K562 (cell line): ENCODE results near the gene CMTM4. TPM values are rescaled to one million over a fixed set of nuclear protein-coding genes. Genes with fewer than 3 reads are reported as not detected.

Experiments
- BDP1 ChIP-seq: IDR thresholded peaks from 3 replicates; pipeline ENCODE4 v1.6.1; 2011; ENCODE audit not compliant: insufficient read length, insufficient read depth
- CEBPB ChIP-seq: fragments of 450-650 bp; IDR thresholded peaks from 2 replicates; pipeline ENCODE4 v1.6.1; 2016; ENCODE audit warnings: missing genetic modification characterization, missing compliant biosample characterization
- DIDO1 ChIP-seq: fragments of 450-650 bp; IDR thresholded peaks from 2 replicates; pipeline ENCODE4 v1.6.1; 2016; ENCODE audit warnings: low read depth, missing biosample characterization, missing genetic modification characterization
- ILF3 ChIP-seq: fragments of 450-650 bp; IDR thresholded peaks from 2 replicates; pipeline ENCODE4 v1.6.1; 2018; ENCODE audit warnings: antibody characterized with exemption, mild to moderate bottlenecking, moderate library complexity, borderline replicate concordance
- MAFK ChIP-seq: IDR thresholded peaks from 2 replicates; pipeline ENCODE4 v1.6.1; 2011; ENCODE audit warnings: low read length, improper control_type of control experiment
- PML ChIP-seq: IDR thresholded peaks from 2 replicates; pipeline ENCODE4 v1.6.1; 2012; ENCODE audit warnings: low read length, inconsistent platforms
- RFX1 ChIP-seq: fragments of 450-650 bp; IDR thresholded peaks from 2 replicates; pipeline ENCODE4 v1.6.1; 2016; ENCODE audit warnings: mild to moderate bottlenecking, moderate library complexity
- SMARCA4 ChIP-seq: fragments of 450-650 bp; IDR thresholded peaks from 2 replicates; pipeline ENCODE4 v1.6.1; 2016
- SRSF7 ChIP-seq: fragments of 200-400 bp; formaldehyde crosslinking; optimal IDR thresholded peaks from 2 replicates; pipeline ENCODE3; 2017; ENCODE audit warnings: mild to moderate bottlenecking, low read depth, low read length
- ZBTB1 ChIP-seq: sonication (generic); formaldehyde crosslinking; IDR thresholded peaks from 2 replicates; pipeline ENCODE4 v1.8.1; 2023; ENCODE audit warnings: missing genetic modification reagents, low read depth, mild to moderate bottlenecking, borderline replicate concordance
- ZEB2 ChIP-seq: fragments of 450-650 bp; IDR thresholded peaks from 2 replicates; pipeline ENCODE4 v1.6.1; 2016
- ZNF561 ChIP-seq: fragments of 450-650 bp; formaldehyde crosslinking; conservative IDR thresholded peaks from 2 replicates; pipeline ENCODE4 v1.4.0; 2020; ENCODE audit warnings: mild to moderate bottlenecking, moderate library complexity
- ZNF699 ChIP-seq: fragments of 250-450 bp; sonication (Bioruptor Pico); IDR thresholded peaks from 2 replicates; pipeline ENCODE4 v1.8.0; 2021; ENCODE audit warnings: mild to moderate bottlenecking, moderate library complexity; ENCODE audit not compliant: insufficient replicate concordance
- polyA plus RNA-seq, 8 experiments: library from polyadenylated mRNA; depleted of rRNA in 4 of 8; stranded (reverse) in 5 of 8; unstranded in 3 of 8; fragments of >200 nt; fragmentation: Nextera tagmentation in 2 of 8; fragmentation: Illumina TruSeq in 1 of 8; extraction: Ambion mirVana in 2 of 8; extraction: Trizol in 1 of 8; gene quantifications; 2 replicates each; pipeline versions ENCODE4 v1.2.1 to v1.2.3, GENCODE V29; 2011 to 2014; ENCODE audit warnings: inconsistent platforms in 1 of 8, missing spikeins in 1 of 8
- total RNA-seq, 7 experiments: library from RNA; depleted of rRNA in 6 of 7; stranded (reverse); fragments of >200 nt in 6 of 7; fragmentation: Illumina TruSeq in 2 of 7; extraction: Trizol in 2 of 7; gene quantifications; 2 replicates each; pipeline versions ENCODE4 v1.2.1 to v1.2.3, GENCODE V29; 2011 to 2021; ENCODE audit warnings: low replicate concordance in 1 of 7
- TF ChIP-seq, protein P1 (sequence below): fragments of 200-800 bp; sonication (Bioruptor generic); IDR thresholded peaks from 2 replicates; pipeline ENCODE4 v1.6.1; 2016; ENCODE audit warnings: missing genetic modification characterization, missing compliant biosample characterization
- TF ChIP-seq, protein P2 (sequence below): fragments of 250-450 bp; sonication (Bioruptor Pico); IDR thresholded peaks from 2 replicates; pipeline ENCODE4 v1.5.0; 2021; ENCODE audit warnings: mild to moderate bottlenecking, borderline replicate concordance
- TF ChIP-seq, protein P3 (sequence below): fragments of 150-350 bp; IDR thresholded peaks from 2 replicates; pipeline ENCODE4 v1.6.1; 2014; ENCODE audit warnings: low read depth, mild to moderate bottlenecking, low read length, borderline replicate concordance
- TF ChIP-seq, protein P4 (sequence below): fragments of 250-450 bp; sonication (Bioruptor Pico); IDR thresholded peaks from 2 replicates; pipeline ENCODE4 v1.6.1; 2021; ENCODE audit warnings: mild to moderate bottlenecking

Gene CMTM4
- total and polyA plus RNA-seq, 9 of the 15 experiments (the other 6 are each of a cell fraction or from before 2014, with no cell fraction given) = 2.0 to 21.3 (median 12.5) TPM

DNA sequence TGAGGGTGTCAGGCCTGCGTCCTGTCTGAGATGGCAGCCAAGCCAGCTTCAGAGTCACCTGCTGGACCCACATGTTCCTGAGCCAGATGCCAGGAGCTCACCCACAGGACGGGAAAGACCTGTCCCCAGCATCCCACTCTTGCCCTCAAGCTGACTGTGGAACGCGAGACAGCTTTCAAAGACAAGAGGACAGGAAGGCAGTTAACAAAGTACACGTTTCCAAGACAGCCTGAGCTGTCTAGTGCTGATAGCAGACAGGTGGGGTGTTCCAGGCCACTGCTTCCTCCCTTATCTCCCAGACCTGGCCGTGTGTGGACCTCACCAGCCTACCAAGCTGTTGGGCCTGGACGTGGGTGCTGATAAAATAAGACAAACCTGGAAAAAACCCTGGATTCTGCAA lies 78.8 kb downstream of the CMTM4 start (continued):
- TF ChIP-seq, protein P1, sequence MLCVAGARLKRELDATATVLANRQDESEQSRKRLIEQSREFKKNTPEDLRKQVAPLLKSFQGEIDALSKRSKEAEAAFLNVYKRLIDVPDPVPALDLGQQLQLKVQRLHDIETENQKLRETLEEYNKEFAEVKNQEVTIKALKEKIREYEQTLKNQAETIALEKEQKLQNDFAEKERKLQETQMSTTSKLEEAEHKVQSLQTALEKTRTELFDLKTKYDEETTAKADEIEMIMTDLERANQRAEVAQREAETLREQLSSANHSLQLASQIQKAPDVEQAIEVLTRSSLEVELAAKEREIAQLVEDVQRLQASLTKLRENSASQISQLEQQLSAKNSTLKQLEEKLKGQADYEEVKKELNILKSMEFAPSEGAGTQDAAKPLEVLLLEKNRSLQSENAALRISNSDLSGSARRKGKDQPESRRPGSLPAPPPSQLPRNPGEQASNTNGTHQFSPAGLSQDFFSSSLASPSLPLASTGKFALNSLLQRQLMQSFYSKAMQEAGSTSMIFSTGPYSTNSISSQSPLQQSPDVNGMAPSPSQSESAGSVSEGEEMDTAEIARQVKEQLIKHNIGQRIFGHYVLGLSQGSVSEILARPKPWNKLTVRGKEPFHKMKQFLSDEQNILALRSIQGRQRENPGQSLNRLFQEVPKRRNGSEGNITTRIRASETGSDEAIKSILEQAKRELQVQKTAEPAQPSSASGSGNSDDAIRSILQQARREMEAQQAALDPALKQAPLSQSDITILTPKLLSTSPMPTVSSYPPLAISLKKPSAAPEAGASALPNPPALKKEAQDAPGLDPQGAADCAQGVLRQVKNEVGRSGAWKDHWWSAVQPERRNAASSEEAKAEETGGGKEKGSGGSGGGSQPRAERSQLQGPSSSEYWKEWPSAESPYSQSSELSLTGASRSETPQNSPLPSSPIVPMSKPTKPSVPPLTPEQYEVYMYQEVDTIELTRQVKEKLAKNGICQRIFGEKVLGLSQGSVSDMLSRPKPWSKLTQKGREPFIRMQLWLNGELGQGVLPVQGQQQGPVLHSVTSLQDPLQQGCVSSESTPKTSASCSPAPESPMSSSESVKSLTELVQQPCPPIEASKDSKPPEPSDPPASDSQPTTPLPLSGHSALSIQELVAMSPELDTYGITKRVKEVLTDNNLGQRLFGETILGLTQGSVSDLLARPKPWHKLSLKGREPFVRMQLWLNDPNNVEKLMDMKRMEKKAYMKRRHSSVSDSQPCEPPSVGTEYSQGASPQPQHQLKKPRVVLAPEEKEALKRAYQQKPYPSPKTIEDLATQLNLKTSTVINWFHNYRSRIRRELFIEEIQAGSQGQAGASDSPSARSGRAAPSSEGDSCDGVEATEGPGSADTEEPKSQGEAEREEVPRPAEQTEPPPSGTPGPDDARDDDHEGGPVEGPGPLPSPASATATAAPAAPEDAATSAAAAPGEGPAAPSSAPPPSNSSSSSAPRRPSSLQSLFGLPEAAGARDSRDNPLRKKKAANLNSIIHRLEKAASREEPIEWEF = no peak
- TF ChIP-seq BDP1 = no peak
- TF ChIP-seq SRSF7 = no peak
- peak; percentile 82 for TF ChIP-seq SMARCA4
- no peak for TF ChIP-seq CEBPB (tag)
- TF ChIP-seq ZNF561 (CRISPR knock-in tag) = no peak
- TF ChIP-seq, protein P2, sequence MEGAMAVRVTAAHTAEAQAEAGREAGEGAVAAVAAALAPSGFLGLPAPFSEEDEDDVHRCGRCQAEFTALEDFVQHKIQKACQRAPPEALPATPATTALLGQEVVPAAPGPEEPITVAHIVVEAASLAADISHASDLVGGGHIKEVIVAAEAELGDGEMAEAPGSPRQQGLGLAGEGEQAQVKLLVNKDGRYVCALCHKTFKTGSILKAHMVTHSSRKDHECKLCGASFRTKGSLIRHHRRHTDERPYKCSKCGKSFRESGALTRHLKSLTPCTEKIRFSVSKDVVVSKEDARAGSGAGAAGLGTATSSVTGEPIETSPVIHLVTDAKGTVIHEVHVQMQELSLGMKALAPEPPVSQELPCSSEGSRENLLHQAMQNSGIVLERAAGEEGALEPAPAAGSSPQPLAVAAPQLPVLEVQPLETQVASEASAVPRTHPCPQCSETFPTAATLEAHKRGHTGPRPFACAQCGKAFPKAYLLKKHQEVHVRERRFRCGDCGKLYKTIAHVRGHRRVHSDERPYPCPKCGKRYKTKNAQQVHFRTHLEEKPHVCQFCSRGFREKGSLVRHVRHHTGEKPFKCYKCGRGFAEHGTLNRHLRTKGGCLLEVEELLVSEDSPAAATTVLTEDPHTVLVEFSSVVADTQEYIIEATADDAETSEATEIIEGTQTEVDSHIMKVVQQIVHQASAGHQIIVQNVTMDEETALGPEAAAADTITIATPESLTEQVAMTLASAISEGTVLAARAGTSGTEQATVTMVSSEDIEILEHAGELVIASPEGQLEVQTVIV (CRISPR knock-in tag) = no peak
- no peak for TF ChIP-seq RFX1
- TF ChIP-seq ZNF699 = no peak
- no peak for TF ChIP-seq ILF3
- TF ChIP-seq ZBTB1 (CRISPR knock-in tag) = no peak
- TF ChIP-seq, protein P3, sequence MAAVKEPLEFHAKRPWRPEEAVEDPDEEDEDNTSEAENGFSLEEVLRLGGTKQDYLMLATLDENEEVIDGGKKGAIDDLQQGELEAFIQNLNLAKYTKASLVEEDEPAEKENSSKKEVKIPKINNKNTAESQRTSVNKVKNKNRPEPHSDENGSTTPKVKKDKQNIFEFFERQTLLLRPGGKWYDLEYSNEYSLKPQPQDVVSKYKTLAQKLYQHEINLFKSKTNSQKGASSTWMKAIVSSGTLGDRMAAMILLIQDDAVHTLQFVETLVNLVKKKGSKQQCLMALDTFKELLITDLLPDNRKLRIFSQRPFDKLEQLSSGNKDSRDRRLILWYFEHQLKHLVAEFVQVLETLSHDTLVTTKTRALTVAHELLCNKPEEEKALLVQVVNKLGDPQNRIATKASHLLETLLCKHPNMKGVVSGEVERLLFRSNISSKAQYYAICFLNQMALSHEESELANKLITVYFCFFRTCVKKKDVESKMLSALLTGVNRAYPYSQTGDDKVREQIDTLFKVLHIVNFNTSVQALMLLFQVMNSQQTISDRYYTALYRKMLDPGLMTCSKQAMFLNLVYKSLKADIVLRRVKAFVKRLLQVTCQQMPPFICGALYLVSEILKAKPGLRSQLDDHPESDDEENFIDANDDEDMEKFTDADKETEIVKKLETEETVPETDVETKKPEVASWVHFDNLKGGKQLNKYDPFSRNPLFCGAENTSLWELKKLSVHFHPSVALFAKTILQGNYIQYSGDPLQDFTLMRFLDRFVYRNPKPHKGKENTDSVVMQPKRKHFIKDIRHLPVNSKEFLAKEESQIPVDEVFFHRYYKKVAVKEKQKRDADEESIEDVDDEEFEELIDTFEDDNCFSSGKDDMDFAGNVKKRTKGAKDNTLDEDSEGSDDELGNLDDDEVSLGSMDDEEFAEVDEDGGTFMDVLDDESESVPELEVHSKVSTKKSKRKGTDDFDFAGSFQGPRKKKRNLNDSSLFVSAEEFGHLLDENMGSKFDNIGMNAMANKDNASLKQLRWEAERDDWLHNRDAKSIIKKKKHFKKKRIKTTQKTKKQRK = no peak
- no peak for TF ChIP-seq MAFK
- TF ChIP-seq, protein P4, sequence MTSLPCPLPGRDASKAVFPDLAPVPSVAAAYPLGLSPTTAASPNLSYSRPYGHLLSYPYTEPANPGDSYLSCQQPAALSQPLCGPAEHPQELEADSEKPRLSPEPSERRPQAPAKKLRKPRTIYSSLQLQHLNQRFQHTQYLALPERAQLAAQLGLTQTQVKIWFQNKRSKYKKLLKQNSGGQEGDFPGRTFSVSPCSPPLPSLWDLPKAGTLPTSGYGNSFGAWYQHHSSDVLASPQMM (CRISPR knock-in tag) = no peak
- no peak for TF ChIP-seq DIDO1 (tag)
- TF ChIP-seq ZEB2 = peak; percentile 96
- TF ChIP-seq PML = peak; percentile 88
